ENCODE data around the gene SPON2.

DNA sequence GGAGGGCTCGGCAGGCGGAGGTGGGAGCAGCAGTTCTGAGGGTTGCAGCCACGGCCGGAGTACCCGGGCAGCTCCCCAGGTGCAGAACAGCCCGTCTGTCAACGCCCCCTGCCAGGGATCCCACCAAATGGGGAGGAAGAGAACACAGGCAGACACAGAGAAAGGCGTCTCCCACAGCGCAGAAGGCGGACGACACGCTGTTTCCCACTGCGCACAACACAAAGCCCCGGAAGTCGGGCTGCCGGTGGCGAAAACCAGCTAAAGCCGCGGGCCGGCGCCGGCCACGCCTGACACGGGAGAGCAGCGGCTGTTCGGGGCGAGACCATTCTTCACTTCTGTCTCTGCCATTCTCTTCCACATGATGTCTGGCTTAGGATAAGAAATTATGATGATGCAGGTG, 45.0 kb upstream of the SPON2 start:
- TF ChIP-seq, protein P1, sequence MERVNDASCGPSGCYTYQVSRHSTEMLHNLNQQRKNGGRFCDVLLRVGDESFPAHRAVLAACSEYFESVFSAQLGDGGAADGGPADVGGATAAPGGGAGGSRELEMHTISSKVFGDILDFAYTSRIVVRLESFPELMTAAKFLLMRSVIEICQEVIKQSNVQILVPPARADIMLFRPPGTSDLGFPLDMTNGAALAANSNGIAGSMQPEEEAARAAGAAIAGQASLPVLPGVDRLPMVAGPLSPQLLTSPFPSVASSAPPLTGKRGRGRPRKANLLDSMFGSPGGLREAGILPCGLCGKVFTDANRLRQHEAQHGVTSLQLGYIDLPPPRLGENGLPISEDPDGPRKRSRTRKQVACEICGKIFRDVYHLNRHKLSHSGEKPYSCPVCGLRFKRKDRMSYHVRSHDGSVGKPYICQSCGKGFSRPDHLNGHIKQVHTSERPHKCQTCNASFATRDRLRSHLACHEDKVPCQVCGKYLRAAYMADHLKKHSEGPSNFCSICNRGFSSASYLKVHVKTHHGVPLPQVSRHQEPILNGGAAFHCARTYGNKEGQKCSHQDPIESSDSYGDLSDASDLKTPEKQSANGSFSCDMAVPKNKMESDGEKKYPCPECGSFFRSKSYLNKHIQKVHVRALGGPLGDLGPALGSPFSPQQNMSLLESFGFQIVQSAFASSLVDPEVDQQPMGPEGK (CRISPR knock-in tag; IDR thresholded peaks at IDR 0.05; ENCODE audit: borderline replicate concordance), result no peak
- TF ChIP-seq, protein P2, sequence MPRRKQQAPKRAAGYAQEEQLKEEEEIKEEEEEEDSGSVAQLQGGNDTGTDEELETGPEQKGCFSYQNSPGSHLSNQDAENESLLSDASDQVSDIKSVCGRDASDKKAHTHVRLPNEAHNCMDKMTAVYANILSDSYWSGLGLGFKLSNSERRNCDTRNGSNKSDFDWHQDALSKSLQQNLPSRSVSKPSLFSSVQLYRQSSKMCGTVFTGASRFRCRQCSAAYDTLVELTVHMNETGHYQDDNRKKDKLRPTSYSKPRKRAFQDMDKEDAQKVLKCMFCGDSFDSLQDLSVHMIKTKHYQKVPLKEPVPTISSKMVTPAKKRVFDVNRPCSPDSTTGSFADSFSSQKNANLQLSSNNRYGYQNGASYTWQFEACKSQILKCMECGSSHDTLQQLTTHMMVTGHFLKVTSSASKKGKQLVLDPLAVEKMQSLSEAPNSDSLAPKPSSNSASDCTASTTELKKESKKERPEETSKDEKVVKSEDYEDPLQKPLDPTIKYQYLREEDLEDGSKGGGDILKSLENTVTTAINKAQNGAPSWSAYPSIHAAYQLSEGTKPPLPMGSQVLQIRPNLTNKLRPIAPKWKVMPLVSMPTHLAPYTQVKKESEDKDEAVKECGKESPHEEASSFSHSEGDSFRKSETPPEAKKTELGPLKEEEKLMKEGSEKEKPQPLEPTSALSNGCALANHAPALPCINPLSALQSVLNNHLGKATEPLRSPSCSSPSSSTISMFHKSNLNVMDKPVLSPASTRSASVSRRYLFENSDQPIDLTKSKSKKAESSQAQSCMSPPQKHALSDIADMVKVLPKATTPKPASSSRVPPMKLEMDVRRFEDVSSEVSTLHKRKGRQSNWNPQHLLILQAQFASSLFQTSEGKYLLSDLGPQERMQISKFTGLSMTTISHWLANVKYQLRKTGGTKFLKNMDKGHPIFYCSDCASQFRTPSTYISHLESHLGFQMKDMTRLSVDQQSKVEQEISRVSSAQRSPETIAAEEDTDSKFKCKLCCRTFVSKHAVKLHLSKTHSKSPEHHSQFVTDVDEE (CRISPR knock-in tag; IDR thresholded peaks at IDR 0.05), result no peak
- TF ChIP-seq RARB (CRISPR knock-in tag; IDR thresholded peaks at IDR 0.05) (no peak), ISL1 (CRISPR knock-in tag; IDR thresholded peaks at IDR 0.05) (no peak), ARNTL (CRISPR knock-in tag; IDR thresholded peaks at IDR 0.05; ENCODE audit: borderline replicate concordance, low read depth) (no peak)
